GM19452 (cell line): ENCODE data around the gene FKBP15.

Source experiments
- ATAC-seq: cut with Tn5 transposase; IDR thresholded peaks from one replicate; pipeline ENCODE4 v1.9.1; 2021; ENCODE audit not compliant: unreplicated experiment

The FKBP15 gene

GRCh38 chr9:113184539-113184938 is 36.5 kb downstream of the FKBP15 start:
- ATAC-seq = no peak

- no peak for ATAC-seq
Observed at GRCh38 chr9:113183956-113184488, 37.1 kb downstream of the FKBP15 start.

GRCh38 chr9:113181165-113181564 is 39.9 kb downstream of the FKBP15 start:
- ATAC-seq = no peak

DNA sequence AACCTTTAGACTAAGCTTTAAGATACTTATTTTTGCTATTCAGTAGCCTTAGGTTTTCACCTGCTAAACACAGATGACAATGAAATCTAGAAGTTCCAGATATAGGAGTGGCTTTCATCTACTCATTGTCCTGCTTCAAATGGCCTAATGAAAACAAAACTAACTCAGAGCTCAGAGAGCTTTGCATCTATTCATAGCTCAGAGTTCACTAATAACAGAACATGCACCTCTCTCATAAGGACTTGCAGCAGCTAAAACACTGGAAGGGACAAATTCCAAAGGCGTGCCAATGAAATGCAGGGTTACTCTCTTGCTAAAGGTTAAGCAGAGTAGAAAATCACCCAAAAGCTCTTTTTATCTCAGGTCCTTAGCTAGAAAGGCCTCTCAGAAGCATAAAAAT is 41.2 kb downstream of the FKBP15 start:
- ATAC-seq = no peak

DNA sequence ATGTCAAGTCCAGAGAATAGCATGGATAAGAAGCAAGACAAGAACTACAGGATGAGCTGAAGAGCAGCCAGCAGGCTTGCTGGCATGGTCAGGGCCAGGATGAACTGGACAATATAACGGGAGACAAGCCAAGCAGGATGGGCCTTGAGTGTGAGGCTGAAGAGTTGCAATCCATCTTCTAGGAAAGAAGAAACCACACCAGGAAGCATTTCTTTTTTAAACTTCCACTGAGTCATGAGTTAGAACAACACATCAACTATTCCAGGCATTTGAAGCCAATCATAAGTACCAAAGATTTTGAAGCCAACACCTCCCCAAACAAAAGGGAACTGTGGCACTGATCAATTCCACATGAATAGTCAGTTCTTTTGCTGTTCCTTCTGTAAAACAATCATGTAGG is 43.0 kb downstream of the FKBP15 start:
- ATAC-seq = no peak

DNA sequence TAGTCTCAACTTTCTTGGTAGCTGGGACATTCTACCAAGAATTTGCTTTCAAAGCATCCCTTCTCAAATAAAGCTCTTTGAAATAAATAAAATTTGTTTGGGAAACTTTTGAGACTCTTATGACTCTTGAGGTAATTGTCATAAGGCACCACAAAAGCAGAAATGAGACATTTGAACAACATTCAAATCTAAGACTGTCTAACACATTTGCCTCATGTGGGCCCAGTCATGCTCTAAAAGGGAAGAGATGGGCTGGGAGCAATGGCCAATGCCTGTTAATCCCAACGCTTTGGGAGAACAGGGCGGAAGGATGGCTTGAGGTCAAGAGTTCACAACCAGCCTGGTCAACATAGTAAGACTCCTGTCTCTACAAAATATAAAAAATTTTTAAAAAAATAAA is 43.8 kb downstream of the FKBP15 start:
- no peak for ATAC-seq

- no peak for ATAC-seq
Observed at GRCh38 chr9:113176803-113177202, 44.3 kb downstream of the FKBP15 start.

DNA sequence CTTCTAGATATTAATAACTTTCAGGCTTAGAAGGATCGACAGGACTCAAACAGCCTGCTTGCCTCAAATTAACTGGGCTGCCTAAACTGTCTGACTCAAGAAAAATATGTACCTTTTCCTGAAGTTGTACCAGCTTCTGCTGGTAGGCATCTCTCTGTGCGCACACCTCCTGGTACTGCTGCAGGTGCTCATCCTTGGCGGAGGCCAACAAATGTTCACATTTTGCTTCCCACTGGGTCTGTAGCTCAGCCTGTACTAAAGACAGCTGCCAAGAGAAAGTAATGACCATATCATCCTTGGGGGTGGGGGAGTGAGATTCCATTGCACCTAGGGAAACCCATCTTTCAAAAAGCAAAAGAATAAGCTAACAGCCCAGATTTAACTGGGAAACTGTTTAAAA is 47.7 kb downstream of the FKBP15 start:
- ATAC-seq = no peak

DNA sequence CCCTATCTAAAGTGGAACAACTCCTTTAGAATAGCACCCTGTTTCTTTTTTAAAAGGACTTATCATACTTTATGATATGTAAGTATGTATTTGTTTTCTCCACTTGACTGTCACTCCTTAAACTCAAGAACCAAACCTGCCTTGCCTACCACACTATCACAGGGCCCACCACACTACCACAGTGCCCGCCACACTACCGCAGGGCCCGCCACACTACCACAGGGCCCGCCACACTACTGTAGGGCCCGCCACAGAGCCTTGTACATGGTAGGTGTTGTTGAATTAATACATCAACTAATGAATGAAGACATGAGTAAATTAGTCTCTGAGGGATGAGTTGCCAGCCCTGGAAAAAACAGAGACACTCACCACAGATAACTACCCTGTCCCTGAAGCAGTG is 52.3 kb downstream of the FKBP15 start:
- no peak for ATAC-seq

GRCh38 chr9:113166039-113166438 is 55.0 kb downstream of the FKBP15 start:
- no peak for ATAC-seq

DNA sequence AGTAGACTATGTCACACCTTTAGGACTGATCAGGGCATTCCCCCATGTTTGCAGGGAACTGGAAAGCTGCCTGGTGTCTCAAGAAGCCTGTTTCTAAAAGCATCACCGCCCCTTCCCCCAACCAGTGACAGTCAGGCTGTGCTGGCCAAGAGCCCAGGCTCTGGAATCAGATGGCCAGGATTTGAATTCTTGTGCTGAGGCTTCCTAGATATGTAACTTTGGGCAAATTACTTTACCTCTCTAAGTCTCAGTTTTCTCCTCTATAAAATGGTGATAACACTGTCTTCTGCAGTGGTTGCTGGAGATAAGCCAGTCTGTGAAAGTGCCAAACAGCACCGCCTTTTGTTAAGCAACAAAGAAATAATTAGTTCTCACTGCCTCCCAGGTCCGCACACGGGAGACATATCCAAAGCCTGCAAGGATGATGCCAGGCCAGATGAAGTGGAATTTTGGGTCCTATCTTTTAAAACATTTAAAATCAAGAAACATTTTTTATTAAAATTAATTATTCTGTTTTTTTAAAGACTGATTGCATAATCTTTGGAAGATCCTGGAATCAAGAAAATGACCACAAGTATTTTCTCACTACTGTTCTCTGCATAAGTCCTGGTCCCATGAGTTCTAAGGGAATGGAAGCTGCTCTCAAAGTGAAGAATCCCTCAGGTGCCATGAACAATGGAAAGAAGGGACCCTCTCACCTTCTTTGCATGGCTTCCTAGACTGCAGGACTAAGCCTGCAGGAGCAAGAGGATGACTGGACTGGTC is 56.4 kb downstream of the FKBP15 start:
- ATAC-seq = no peak

GRCh38 chr9:113163001-113163400 is 58.1 kb downstream of the FKBP15 start:
- ATAC-seq = no peak

- no peak for ATAC-seq
Observed at GRCh38 chr9:113160571-113160970, 60.5 kb downstream of the FKBP15 start.

- no peak for ATAC-seq
Observed at GRCh38 chr9:113158446-113158845, 62.6 kb downstream of the FKBP15 start.

DNA sequence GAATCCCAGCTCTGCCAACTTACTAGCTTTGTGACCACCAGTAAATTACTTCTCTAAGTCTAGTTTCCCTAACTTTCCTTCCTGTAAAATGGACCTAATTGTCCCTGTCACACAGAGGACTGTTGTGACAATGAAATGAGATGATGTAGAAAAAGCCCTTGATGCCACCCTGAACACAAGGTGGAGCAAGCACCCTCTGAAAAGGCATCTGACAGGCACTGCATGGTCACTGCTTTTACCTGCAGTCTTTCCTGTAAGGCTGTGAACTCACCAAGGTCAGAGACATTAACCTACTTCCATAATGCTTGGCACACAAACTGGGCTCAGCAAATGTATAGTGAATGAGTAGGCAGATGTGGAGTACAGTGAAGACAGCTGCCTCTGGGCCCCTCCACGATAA is 64.2 kb downstream of the FKBP15 start:
- no peak for ATAC-seq

DNA sequence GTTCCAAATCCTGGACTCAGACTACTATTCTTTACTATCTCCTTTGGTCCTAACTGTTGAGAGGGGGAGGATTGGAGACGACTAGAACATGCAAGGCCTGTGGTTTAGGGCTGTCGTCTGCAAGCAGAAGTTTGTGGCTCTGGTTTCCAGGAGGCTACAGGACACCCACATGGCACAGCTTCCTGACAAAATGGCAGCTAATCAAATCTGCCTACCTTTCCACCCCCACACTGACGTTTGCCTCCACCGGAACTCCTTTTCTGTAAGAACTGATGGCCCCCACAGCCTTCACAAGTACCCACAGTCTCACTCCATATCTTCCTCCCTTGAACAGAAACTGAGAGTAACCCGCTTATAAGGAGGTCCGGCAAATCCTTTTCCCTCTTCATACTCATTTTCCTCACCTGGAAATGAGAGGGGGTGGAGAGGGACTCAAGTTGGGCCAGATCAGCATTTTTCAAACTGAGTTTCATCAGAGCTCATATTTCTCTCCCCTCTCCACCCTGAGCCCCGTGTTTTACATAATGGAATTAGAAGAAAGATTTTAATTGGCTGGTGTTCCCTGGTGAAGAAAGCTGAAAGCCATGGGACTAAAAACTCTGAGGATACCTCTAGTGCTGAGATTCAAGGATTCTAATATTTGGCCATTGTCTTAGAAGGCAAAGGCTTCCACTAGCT is 65.0 kb downstream of the FKBP15 start:
- no peak for ATAC-seq

GRCh38 chr9:113154946-113155345 is 66.1 kb downstream of the FKBP15 start:
- ATAC-seq = no peak

DNA sequence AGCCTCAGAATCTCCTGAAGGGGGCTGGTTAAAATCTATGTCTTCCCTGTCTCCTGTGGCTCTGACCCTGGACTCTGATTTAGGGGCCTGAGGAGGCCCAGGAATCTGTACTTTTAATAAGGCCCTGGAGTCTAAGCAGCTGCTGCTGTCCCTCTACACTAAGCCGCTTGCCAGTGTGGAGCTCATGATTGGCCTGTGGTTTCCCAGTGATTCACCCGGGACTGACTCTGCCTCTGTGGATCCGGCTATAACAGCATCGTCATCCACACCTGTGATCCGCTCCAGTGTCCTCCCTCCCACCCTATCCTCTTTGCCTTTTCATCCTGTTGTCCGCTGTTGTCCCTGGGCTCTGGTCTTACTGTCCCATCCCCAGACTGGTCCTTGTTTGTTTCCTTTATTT is 66.6 kb downstream of the FKBP15 start:
- no peak for ATAC-seq

GRCh38 chr9:113153599-113153998 is 67.5 kb downstream of the FKBP15 start:
- ATAC-seq = no peak

DNA sequence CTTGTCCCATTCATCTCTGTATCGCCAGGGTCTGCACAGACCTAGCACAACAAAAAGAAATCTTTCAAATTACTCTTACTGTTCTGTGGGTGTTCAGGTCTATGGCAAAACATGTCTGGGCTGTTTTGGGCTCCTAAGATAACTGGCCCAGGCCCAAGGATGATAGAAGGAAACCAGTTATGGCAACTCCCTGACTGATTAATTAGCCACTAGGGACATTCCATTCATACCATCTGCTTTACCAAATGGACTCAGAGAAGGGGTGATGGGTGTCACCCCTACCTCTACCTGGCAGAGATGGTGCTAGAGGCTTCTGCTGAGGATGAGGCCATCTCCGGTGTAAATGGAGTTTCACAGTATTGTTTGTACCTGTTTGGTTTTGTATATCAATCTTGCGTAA is 68.4 kb downstream of the FKBP15 start:
- no peak for ATAC-seq

DNA sequence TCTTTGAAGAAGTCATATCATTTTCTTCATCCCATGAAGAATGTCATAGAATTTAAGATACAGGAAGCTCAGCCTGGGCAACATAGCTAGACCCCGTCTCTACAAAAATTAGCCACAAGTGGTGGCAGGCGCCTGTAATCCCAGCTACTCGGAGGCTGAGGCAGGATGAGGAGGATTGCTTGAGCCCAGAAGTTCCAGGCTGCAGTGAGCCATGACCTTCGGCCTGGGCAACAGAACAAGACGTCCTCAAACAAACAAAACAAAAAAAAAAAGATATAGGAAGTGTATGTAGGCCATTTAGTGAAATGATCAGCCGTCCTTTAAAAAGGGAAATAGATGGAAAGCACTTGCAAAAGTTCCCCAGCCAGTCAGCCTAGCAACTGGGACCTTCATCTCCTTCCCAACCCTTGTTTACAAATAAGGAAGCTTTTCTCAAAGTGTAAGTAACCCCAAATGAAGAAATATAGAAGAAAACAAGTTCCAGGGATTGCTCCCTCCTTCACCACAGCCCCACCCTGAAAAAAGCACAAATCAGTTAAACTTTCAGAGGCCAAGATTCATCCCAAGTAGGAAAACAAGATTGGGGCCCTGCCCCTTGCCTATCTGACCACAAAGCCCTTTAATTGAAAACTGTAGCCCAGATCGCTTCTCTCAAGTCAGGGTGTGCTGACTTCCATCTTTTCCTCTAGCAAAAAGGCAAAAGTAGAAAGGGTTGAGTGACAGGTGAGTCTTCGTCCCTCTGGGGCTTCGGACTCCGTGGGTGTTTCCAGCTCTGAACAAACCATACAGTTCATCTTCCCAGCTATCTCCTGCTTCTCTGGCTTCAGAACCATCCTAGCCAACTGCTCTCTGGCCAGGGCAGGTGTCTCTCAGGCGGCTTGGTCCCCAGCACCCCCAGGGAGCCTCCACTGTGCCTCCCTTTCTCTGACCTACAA is 69.1 kb downstream of the FKBP15 start:
- no peak for ATAC-seq
